CD4-positive, alpha-beta T cell (primary cell): ENCODE measurements around the gene S100B. TPM values are rescaled to one million over a fixed set of nuclear protein-coding genes. Genes with fewer than 3 reads are reported as not detected.

Experiments used
- ATAC-seq: fragments of 200-7000 bp; cut with Tn5 transposase; one replicate; pipeline ENCODE4 v1.10.0; 2022; ENCODE audit warnings: mild to moderate bottlenecking; ENCODE audit not compliant: poor library complexity
- CTCF ChIA-PET: fragments of 350-600 bp; sonication (Branson Sonifier 250); formaldehyde crosslinking; loops from one replicate; lab custom pipeline; 2021; ENCODE audit warnings: antibody characterized with exemption, inconsistent platforms; lab: Charles Lee
- POLR2A ChIA-PET: fragments of 350-600 bp; sonication (Branson Sonifier 250); formaldehyde crosslinking; loops from one replicate; lab custom pipeline; 2021; ENCODE audit warnings: antibody characterized with exemption, inconsistent platforms; lab: Charles Lee
- DNase-seq, 14 experiments: peaks; one replicate each; pipeline ENCODE4 v3.0.0-alpha.2; 2013 to 2020; ENCODE audit warnings: mixed read lengths in 2 of 14
- H3K27ac ChIP-seq, 2 donors: one replicate each; pipeline versions ENCODE4 v1.5.1 to v1.7.0; 2013; ENCODE audit warnings: low read length in 2 of 2, low read depth in 1 of 2, mild to moderate bottlenecking in 1 of 2
- H3K27me3 ChIP-seq, 2 experiments: 1 replicate in 1 of 2; 2 replicates in 1 of 2; pipeline versions ENCODE4 v1.6.1 to v1.7.0; 2013; ENCODE audit warnings: low read length in 2 of 2, control low read depth in 1 of 2, mild to moderate bottlenecking in 1 of 2, moderate library complexity in 1 of 2; ENCODE audit not compliant: insufficient read depth in 2 of 2, control insufficient read depth in 1 of 2
- H3K36me3 ChIP-seq: one replicate; pipeline ENCODE4 v1.6.1; 2013; ENCODE audit warnings: low read length, control low read depth; ENCODE audit not compliant: insufficient read depth
- H3K4me1 ChIP-seq: one replicate; pipeline ENCODE4 v1.6.1; 2013; ENCODE audit warnings: low read length, control low read depth; ENCODE audit not compliant: insufficient read depth
- H3K4me3 ChIP-seq: one replicate; pipeline ENCODE4 v1.5.1; 2013; ENCODE audit warnings: mild to moderate bottlenecking, low read length, moderate library complexity
- H3K9me3 ChIP-seq, 2 experiments: 1 replicate in 1 of 2; 2 replicates in 1 of 2; pipeline versions ENCODE4 v1.6.1 to v1.7.0; 2013; ENCODE audit warnings: low read length in 2 of 2, mild to moderate bottlenecking in 2 of 2, control low read depth in 1 of 2, moderate library complexity in 1 of 2; ENCODE audit not compliant: control insufficient read depth in 1 of 2, insufficient read depth in 1 of 2
- H3K27ac Mint-ChIP-seq: one replicate; pipeline ENCODE4 v1.8.0; 2020; ENCODE audit warnings: mixed read lengths
- H3K27me3 Mint-ChIP-seq: one replicate; pipeline ENCODE4 v1.8.0; 2021; ENCODE audit warnings: mixed read lengths
- H3K36me3 Mint-ChIP-seq: one replicate; pipeline ENCODE4 v1.8.0; 2021; ENCODE audit warnings: low read depth, mixed read lengths
- H3K4me1 Mint-ChIP-seq: one replicate; pipeline ENCODE4 v1.8.0; 2021; ENCODE audit warnings: low read depth, mixed read lengths
- H3K4me3 Mint-ChIP-seq: one replicate; pipeline ENCODE4 v1.8.0; 2020; ENCODE audit warnings: mild to moderate bottlenecking, mixed read lengths
- H3K9me3 Mint-ChIP-seq: one replicate; pipeline ENCODE4 v1.8.0; 2020; ENCODE audit warnings: mixed read lengths
- intact Hi-C, 2 experiments: fragments of 100-400 bp; cut with DNase I in 1 of 2; cut with micrococcal nuclease in 1 of 2; formaldehyde crosslinking; loops; one replicate each; pipeline versions ENCODE4 v1.15.1 to v1.9.0; 2023 to 2025; cut with DNase I, micrococcal nuclease
- total RNA-seq, 174 experiments: library from RNA in 2 of 174; stranded (reverse) in 2 of 174; gene quantifications; one replicate each; pipeline ENCODE4 v1.2.3 and lab custom pipeline; 2021 to 2026
- TF ChIP-seq, protein P1 (sequence below): fragments of 200-600 bp; IDR thresholded peaks from one replicate; pipeline ENCODE4 v1.8.0; 2022; ENCODE audit warnings: antibody characterized with exemption, mild to moderate bottlenecking

S100B gene
- total RNA-seq, 2 experiments from 2014 or later: 0.47 to 0.52 TPM

DNA sequence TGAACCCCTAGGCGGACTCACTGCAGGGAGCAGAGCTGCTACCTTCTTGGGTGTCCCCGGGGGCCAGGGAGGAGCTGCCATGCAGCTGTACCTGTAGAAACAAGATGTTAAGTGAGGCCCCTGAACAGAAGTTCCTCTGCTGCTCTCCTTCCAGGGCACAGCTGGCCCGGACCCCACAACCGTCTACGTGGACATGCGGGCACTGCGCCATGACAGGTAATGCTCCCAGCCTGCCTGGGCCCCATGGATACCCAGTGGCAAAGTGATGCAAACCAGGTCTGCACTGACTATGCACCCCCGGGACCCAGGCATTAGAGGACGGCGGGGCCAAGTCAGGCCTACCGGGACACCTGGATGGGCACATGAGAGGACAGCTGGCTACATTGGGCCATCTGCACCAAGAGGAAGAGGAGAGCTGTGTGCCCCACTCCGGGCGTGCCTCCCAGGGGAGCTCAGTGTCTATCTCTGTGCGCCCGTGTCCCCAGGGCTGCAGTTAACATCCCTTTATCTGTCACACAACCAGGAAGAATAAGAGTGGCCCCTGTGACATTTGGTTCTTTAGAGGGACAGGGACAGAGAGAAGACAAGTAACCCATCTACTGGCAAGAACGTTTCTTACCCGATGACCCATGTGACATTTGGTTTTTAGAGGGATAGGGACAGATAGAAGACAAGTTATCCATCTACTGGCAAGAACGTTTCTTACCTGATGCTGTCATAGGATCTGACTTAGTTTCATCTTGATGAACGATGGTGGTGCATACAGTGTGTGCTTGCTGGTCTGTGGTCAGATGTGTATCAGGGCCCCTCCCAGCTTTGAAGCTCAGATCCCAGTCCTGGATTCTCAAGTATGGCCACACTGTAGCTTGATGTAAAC lies 44.1 kb downstream of the S100B start:
- Histone ChIP-seq H3K9me3 (no peaks in the 10 kb centered on the region), H3K4me1 (peaks cover 64% of the 10 kb centered on the region), H3K27me3 (no peaks in the 10 kb centered on the region), H3K4me3 (peak overlapping the region; percentile 44), H3K36me3 (peaks cover 76% of the 10 kb centered on the region), H3K27ac (peak overlapping the region; percentile 72 to 84)
- no peak for ATAC-seq
- DNase-seq: peak in 2 of 14 experiments; percentile 3 to 24
- peaks cover 80% of the 10 kb centered on the region for H3K4me1 Mint-ChIP-seq
- no peaks in the 10 kb centered on the region for H3K9me3 Mint-ChIP-seq
- peak overlapping the region; percentile 75 for H3K4me3 Mint-ChIP-seq
- intact Hi-C loops: loop anchor here in 1 of 2 experiments (5.0 kb wide), 1 partner anchor 39 kb away; no protein-coding TSS in a partner anchor
- POLR2A ChIA-PET: interaction anchor here (1.2 to 8.0 kb wide), 5 partner anchors 9 to 74 kb away, joined by 5 to 114 read pairs (median 19); partner anchors contain the start of gene PRMT2
- peak overlapping the region; percentile 95 for H3K27ac Mint-ChIP-seq
- H3K36me3 Mint-ChIP-seq: peaks cover 91% of the 10 kb centered on the region
- no peaks in the 10 kb centered on the region for H3K27me3 Mint-ChIP-seq
- TF ChIP-seq, protein P1, sequence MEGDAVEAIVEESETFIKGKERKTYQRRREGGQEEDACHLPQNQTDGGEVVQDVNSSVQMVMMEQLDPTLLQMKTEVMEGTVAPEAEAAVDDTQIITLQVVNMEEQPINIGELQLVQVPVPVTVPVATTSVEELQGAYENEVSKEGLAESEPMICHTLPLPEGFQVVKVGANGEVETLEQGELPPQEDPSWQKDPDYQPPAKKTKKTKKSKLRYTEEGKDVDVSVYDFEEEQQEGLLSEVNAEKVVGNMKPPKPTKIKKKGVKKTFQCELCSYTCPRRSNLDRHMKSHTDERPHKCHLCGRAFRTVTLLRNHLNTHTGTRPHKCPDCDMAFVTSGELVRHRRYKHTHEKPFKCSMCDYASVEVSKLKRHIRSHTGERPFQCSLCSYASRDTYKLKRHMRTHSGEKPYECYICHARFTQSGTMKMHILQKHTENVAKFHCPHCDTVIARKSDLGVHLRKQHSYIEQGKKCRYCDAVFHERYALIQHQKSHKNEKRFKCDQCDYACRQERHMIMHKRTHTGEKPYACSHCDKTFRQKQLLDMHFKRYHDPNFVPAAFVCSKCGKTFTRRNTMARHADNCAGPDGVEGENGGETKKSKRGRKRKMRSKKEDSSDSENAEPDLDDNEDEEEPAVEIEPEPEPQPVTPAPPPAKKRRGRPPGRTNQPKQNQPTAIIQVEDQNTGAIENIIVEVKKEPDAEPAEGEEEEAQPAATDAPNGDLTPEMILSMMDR: no peak
- CTCF ChIA-PET: interaction anchor here (0.6 to 2.3 kb wide), 3 partner anchors 8 to 79 kb away, joined by 3 to 7 read pairs (median 3); no protein-coding TSS in a partner anchor

DNA sequence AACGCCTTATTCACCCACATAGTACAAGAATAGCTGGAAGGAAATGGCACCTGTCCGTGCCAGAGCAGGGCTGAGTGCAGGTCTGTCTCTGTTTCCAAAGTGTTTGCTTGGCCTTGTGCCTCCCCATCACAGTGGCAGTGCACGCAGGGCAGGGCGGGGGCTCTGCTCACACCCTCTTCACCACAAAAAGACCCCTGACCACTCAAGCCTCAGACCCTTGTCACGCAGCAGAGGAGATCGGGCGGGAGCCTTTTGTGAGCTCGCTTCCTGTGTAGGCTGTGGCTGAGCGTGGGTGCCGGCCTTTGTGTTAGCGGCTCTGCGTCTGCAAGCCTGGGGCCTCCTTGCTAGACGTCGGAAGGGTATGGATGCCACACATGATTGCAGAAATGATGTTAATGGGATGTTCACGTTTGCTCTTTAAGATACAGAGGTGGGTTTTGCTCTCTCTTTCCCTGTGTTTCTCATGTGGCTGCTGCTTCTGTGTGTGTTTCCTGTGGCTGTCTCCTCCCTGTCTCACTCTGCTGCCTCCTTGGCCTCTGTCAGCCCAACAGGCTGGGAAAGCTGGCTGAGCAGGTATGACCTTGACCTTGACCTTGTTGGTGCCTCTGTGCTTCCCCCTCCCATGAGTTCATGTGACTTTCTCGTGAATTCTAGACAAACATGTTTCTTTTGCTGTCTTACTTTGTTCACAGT lies 45.4 kb downstream of the S100B start:
- DNase-seq (peak; percentile 37 to 85 (median 62)), ATAC-seq (peak; percentile 84)
- CTCF ChIA-PET: interaction anchor here (0.6 to 2.3 kb wide), 4 partner anchors 8 to 80 kb away, joined by 3 to 7 read pairs (median 4); no protein-coding TSS in a partner anchor
- peak overlapping the region; percentile 95 for H3K27ac Mint-ChIP-seq
- no peaks in the 10 kb centered on the region for H3K27me3 ChIP-seq
- H3K4me1 ChIP-seq: peaks cover 74% of the 10 kb centered on the region
- peak overlapping the region; percentile 72 to 84 for H3K27ac ChIP-seq
- intact Hi-C loops: loop anchor here in 1 of 2 experiments (1.0 kb wide), 2 partner anchors 9 to 77 kb away; no protein-coding TSS in a partner anchor
- peaks cover 75% of the 10 kb centered on the region for H3K4me1 Mint-ChIP-seq
- POLR2A ChIA-PET: interaction anchor here (1.0 to 8.0 kb wide), 19 partner anchors 8 to 109 kb away, joined by 3 to 114 read pairs (median 5); partner anchors contain the start of genes DIP2A and PRMT2
- peaks cover 87% of the 10 kb centered on the region for H3K36me3 Mint-ChIP-seq
- peak overlapping the region; percentile 44 for H3K4me3 ChIP-seq
- H3K9me3 Mint-ChIP-seq: no peaks in the 10 kb centered on the region
- no peaks in the 10 kb centered on the region for H3K9me3 ChIP-seq
- peaks cover 70% of the 10 kb centered on the region for H3K36me3 ChIP-seq
- H3K27me3 Mint-ChIP-seq: no peaks in the 10 kb centered on the region
- TF ChIP-seq, protein P1: no peak
- peak overlapping the region; percentile 65 for H3K4me3 Mint-ChIP-seq

DNA sequence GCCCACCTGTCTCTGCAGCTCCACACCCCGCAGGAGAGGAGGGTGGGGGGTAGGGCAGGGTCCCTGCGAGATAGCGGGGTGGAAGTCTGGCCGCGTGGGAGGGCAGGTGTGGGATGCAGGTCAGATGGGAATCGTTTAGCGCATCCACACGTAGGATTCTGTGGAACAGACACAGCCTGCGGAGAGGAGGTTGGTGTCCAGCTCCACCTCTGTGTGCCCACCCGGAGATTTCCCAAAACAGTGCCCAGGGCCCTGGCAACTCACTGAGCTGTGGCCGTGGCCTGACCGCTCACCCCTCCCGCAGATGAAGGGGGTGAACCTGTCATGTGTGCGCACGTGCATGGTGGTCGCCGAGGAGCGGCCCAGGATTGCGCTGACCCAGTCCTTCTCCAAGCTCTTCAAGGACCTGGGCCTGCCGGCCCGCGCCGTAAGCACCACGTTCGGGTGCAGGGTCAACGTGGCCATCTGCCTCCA lies 46.9 kb downstream of the S100B start:
- TF ChIP-seq, protein P1: no peak
- peaks cover 60% of the 10 kb centered on the region for H3K36me3 ChIP-seq
- peaks cover 83% of the 10 kb centered on the region for H3K4me1 ChIP-seq
- H3K27me3 ChIP-seq: no peaks in the 10 kb centered on the region
- H3K27ac Mint-ChIP-seq: peak overlapping the region; percentile 95
- CTCF ChIA-PET: interaction anchor here (1.0 to 1.2 kb wide), 2 partner anchors 20 to 82 kb away, joined by 4 read pairs; no protein-coding TSS in a partner anchor
- H3K36me3 Mint-ChIP-seq: peaks cover 86% of the 10 kb centered on the region
- no peak overlapping the region for H3K4me3 ChIP-seq
- POLR2A ChIA-PET: interaction anchor here (1.2 to 8.0 kb wide), 4 partner anchors 9 to 99 kb away, joined by 3 to 114 read pairs (median 6); partner anchors contain the start of genes DIP2A and PRMT2
- no peaks in the 10 kb centered on the region for H3K9me3 ChIP-seq
- no peak overlapping the region for H3K4me3 Mint-ChIP-seq
- DNase-seq: peak in 1 of 14 experiments; percentile 14
- ATAC-seq: no peak
- intact Hi-C loops: no loop called here
- peak overlapping the region in 1 of 2 donors; percentile 84 for H3K27ac ChIP-seq
- H3K9me3 Mint-ChIP-seq: no peaks in the 10 kb centered on the region
- peaks cover 79% of the 10 kb centered on the region for H3K4me1 Mint-ChIP-seq
- no peaks in the 10 kb centered on the region for H3K27me3 Mint-ChIP-seq
